Glutamatergic neuron (in vitro differentiated cells): ENCODE measurements around the gene MEIS1. TPM values are rescaled to one million over a fixed set of nuclear protein-coding genes. Genes with fewer than 3 reads are reported as not detected.

Source experiments
- DNase-seq: peaks from one replicate; pipeline ENCODE4 v3.0.0; 2022
- H3K27ac Mint-ChIP-seq: one replicate; pipeline ENCODE4 v1.8.0; 2020; ENCODE audit warnings: mild to moderate bottlenecking, mixed read lengths, inconsistent platforms; ENCODE audit not compliant: unreplicated experiment
- H3K27me3 Mint-ChIP-seq: one replicate; pipeline ENCODE4 v1.8.0; 2020; ENCODE audit warnings: mild to moderate bottlenecking, moderate library complexity, mixed read lengths, inconsistent platforms; ENCODE audit not compliant: unreplicated experiment
- H3K36me3 Mint-ChIP-seq: one replicate; pipeline ENCODE4 v1.8.0; 2020; ENCODE audit warnings: mild to moderate bottlenecking, mixed read lengths, inconsistent platforms; ENCODE audit not compliant: unreplicated experiment
- H3K4me1 Mint-ChIP-seq: one replicate; pipeline ENCODE4 v1.8.0; 2020; ENCODE audit warnings: mild to moderate bottlenecking, low read depth, mixed read lengths, inconsistent platforms; ENCODE audit not compliant: unreplicated experiment
- H3K4me3 Mint-ChIP-seq: one replicate; pipeline ENCODE4 v1.8.0; 2020; ENCODE audit warnings: mild to moderate bottlenecking, mixed read lengths, inconsistent platforms; ENCODE audit not compliant: unreplicated experiment
- H3K9me3 Mint-ChIP-seq: one replicate; pipeline ENCODE4 v1.8.0; 2020; ENCODE audit warnings: mild to moderate bottlenecking, moderate library complexity, mixed read lengths, inconsistent platforms; ENCODE audit not compliant: unreplicated experiment
- CTCF ChIP-seq: fragments of 200-600 bp; sonication (generic); IDR thresholded peaks from one replicate; pipeline ENCODE4 v1.5.0; 2021; ENCODE audit not compliant: partially characterized antibody, unreplicated experiment
- total RNA-seq: library from RNA; stranded (reverse); fragmentation: NEBNext Ultra II Directional; extraction: Animal tissue kit (Norgen Biotek cat#: 25700); gene quantifications from one replicate; pipeline ENCODE4 v1.2.1, GENCODE V29; 2021; ENCODE audit not compliant: unreplicated experiment

MEIS1 gene
- total RNA-seq, 1 donor from 2014 or later = 4.8 TPM

- DNase-seq = no peak
- Mint-ChIP-seq H3K4me1 (peaks cover 17% of the 10 kb centered on the region), H3K9me3 (peaks cover 3% of the 10 kb centered on the region), H3K27me3 (peaks cover 6% of the 10 kb centered on the region), H3K4me3 (no peak overlapping the region), H3K27ac (no peak overlapping the region), H3K36me3 (no peaks in the 10 kb centered on the region)
- no peak for TF ChIP-seq CTCF
Measured at GRCh38 chr2:66539452-66539851, 104.5 kb downstream of the MEIS1 start.

DNA sequence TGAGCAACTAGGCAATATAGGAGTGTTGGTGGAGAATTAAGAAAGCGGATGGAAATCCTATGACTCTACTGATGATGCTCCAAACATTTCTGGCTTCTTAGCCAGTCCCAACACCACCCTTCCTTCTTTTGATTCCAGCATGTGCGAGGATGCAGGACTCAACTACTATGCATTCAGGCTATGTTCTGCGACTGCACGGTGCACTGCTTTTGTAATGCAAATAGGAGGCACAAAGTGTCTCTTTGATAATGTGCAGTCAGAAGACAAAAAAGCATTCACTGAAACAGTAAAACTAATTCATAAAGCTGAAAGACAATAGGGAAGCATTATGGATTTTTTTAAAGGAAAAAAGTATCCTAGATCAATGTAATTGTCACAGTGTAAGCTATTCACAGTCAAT lies 106.7 kb downstream of the MEIS1 start:
- Mint-ChIP-seq H3K27me3 (peaks cover 5% of the 10 kb centered on the region), H3K27ac (no peak overlapping the region), H3K36me3 (no peaks in the 10 kb centered on the region), H3K9me3 (peaks cover 5% of the 10 kb centered on the region), H3K4me1 (peaks cover 11% of the 10 kb centered on the region), H3K4me3 (no peak overlapping the region)
- no peak for TF ChIP-seq CTCF
- no peak for DNase-seq

- no peaks in the 10 kb centered on the region for H3K36me3 Mint-ChIP-seq
- no peak overlapping the region for H3K27ac Mint-ChIP-seq
- peaks cover 5% of the 10 kb centered on the region for H3K9me3 Mint-ChIP-seq
- H3K4me3 Mint-ChIP-seq = no peak overlapping the region
- no peak for DNase-seq
- no peaks in the 10 kb centered on the region for H3K27me3 Mint-ChIP-seq
- TF ChIP-seq CTCF = no peak
- peaks cover 9% of the 10 kb centered on the region for H3K4me1 Mint-ChIP-seq
Measured at GRCh38 chr2:66543257-66543767, 108.4 kb downstream of the MEIS1 start.

DNA sequence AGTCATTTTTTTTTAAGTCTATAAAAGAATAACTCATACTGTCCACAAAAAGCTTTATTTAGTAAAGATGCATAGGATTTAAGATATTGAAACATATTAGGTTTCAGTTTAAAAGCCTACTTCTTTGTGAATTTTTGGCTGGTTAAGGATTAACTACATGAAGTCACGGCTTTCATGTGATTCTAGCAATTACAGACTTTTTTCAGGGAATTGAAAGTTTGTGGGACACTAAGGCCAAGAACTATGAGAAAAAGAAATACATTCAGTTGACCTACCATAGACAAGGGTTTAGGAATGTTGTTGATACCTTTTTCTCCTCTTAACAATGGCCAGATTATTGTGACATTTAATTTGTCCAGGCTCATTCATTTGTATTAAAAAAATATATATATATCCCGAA lies 109.3 kb downstream of the MEIS1 start:
- H3K27ac Mint-ChIP-seq = no peak overlapping the region
- DNase-seq = no peak
- H3K36me3 Mint-ChIP-seq = no peaks in the 10 kb centered on the region
- TF ChIP-seq CTCF = no peak
- peaks cover 4% of the 10 kb centered on the region for H3K9me3 Mint-ChIP-seq
- H3K4me3 Mint-ChIP-seq = no peak overlapping the region
- H3K4me1 Mint-ChIP-seq = peaks cover 10% of the 10 kb centered on the region
- H3K27me3 Mint-ChIP-seq = no peaks in the 10 kb centered on the region

DNA sequence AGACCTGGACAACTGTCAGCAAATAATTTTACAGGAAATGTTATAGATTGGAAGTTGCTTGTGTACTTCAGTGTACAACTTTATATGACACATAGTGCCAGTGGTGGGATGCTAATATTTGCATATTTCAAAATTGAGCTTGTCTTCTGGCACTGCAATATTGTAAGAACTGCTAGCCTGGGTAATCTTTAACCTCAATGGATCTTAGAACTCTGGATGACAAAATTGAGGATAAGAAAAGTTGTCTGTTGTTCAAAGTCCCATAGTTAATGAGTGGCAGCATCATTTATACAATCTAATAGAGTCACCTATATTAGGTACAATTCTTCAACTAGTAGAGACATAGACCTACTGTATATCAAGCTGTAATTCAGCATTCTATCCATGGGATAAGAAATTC lies 110.3 kb downstream of the MEIS1 start:
- Mint-ChIP-seq H3K4me3 (no peak overlapping the region), H3K27me3 (no peaks in the 10 kb centered on the region), H3K9me3 (peaks cover 4% of the 10 kb centered on the region), H3K36me3 (no peaks in the 10 kb centered on the region), H3K27ac (no peak overlapping the region), H3K4me1 (peaks cover 10% of the 10 kb centered on the region)
- no peak for TF ChIP-seq CTCF
- no peak for DNase-seq
